Measurements from ENCODE around the gene CAMK1G. TPM values are rescaled to one million over a fixed set of nuclear protein-coding genes. Genes with fewer than 3 reads are reported as not detected.

The CAMK1G gene
- total RNA-seq, 4 donors from 2014 or later: not detected

GRCh38 chr1:209652121-209652735 is 68.7 kb downstream of the CAMK1G start, which contains the start of gene LAMB3:
Gene LAMB3 (minus strand): TSS chr1:209652425. CDS start chr1:209650944, 1,481 bp downstream.
- DNase-seq (ENCODE audit: low spot score) (no peak), ATAC-seq (ENCODE audit: low FRiP score) (no peak)

GRCh38 chr1:209652873-209653401 is 69.4 kb downstream of the CAMK1G start:
- ATAC-seq (ENCODE audit: low FRiP score) (peak; percentile 20), DNase-seq (ENCODE audit: low spot score) (no peak)
- no peak for TF ChIP-seq CTCF (IDR thresholded peaks at IDR 0.05)

More at GRCh38 chr1:209652121-209652735, 68.7 kb downstream of the CAMK1G start, which contains the start of gene LAMB3:
- TF ChIP-seq CTCF (IDR thresholded peaks at IDR 0.05): no peak

- no peak for TF ChIP-seq CTCF (IDR thresholded peaks at IDR 0.05)
- ATAC-seq (ENCODE audit: low FRiP score): no peak
- no peak for DNase-seq (ENCODE audit: low spot score)
These were observed 70.4 kb downstream of the CAMK1G start for GRCh38 chr1:209653915-209654351.

GRCh38 chr1:209655411-209656231 is 72.1 kb downstream of the CAMK1G start:
- ATAC-seq (ENCODE audit: low FRiP score): no peak
- no peak for TF ChIP-seq CTCF (IDR thresholded peaks at IDR 0.05)
- no peak for DNase-seq (ENCODE audit: low spot score)

GRCh38 chr1:209657140-209657879 is 73.8 kb downstream of the CAMK1G start:
- ATAC-seq (ENCODE audit: low FRiP score): no peak
- TF ChIP-seq CTCF (IDR thresholded peaks at IDR 0.05): no peak

GRCh38 chr1:209657918-209658317 is 74.4 kb downstream of the CAMK1G start:
- DNase-seq (ENCODE audit: low spot score): no peak
- no peak for ATAC-seq (ENCODE audit: low FRiP score)
- TF ChIP-seq CTCF (IDR thresholded peaks at IDR 0.05): no peak

More at GRCh38 chr1:209657140-209657879, 73.8 kb downstream of the CAMK1G start:
- no peak for DNase-seq (ENCODE audit: low spot score)

Measured in omental fat pad (tissue), 4 donors.